ENCODE measurements around the gene FZD7.

DNA sequence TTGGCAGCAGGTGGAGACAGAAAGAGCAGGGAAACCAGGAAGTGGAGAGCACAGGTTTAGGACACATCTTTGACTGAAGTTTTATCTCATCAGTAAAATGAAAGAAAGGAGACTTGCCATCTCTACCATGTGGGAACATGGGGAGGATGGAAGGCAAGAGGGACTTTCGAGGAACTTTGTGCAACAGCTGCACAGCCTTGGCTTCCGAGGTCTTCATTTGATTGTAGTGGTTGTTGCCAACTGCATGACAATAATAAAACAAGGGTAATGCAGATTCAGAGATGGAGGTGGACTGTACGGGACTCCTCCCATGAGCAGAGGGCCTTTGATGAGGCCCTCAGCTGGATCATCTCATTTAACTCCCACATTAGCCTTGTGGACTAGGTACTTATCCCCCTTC lies 49.3 kb upstream of the FZD7 start:
- TF ChIP-seq POLR2A (IDR thresholded peaks at IDR 0.05; ENCODE audit: low read length) (no peak), GATA1 (IDR thresholded peaks at IDR 0.05; ENCODE audit: low read depth, low read length) (no peak)

All from erythroblast (primary cell).